Endodermal cell (in vitro differentiated cells): ENCODE measurements around the gene SH3BGRL2. TPM values are rescaled to one million over a fixed set of nuclear protein-coding genes. Genes with fewer than 3 reads are reported as not detected.

Source experiments
- DNase-seq: peaks from one replicate; pipeline ENCODE4 v3.0.0-alpha.2; 2017
- H3K27ac ChIP-seq: 2 replicates; pipeline ENCODE4 v1.5.1; 2013; ENCODE audit warnings: mild to moderate bottlenecking, low read depth, low read length, moderate library complexity
- H3K27me3 ChIP-seq: 2 replicates; pipeline ENCODE4 v1.6.1; 2013; ENCODE audit warnings: mild to moderate bottlenecking, low read length, moderate library complexity; ENCODE audit not compliant: insufficient read depth, control insufficient read depth, poor library complexity, severe bottlenecking
- H3K36me3 ChIP-seq: 2 replicates; pipeline ENCODE4 v1.7.0; 2013; ENCODE audit warnings: mild to moderate bottlenecking, low read length, moderate library complexity; ENCODE audit not compliant: control insufficient read depth, insufficient read depth
- H3K4me1 ChIP-seq: one replicate; pipeline ENCODE4 v1.7.0; 2013; ENCODE audit warnings: low read length; ENCODE audit not compliant: control insufficient read depth, insufficient read depth
- H3K4me3 ChIP-seq: 2 replicates; pipeline ENCODE4 v1.5.1; 2013; ENCODE audit warnings: mild to moderate bottlenecking, low read length, moderate library complexity
- H3K9ac ChIP-seq: 2 replicates; pipeline ENCODE4 v1.6.1; 2013; ENCODE audit warnings: mild to moderate bottlenecking, low read length, moderate library complexity; ENCODE audit not compliant: poor library complexity, severe bottlenecking; ENCODE audit errors: extremely low read depth
- H3K9me3 ChIP-seq: 2 replicates; pipeline ENCODE4 v1.6.1; 2013; ENCODE audit warnings: mild to moderate bottlenecking, low read length, moderate library complexity; ENCODE audit not compliant: control insufficient read depth
- H3K27ac Mint-ChIP-seq: 2 replicates; pipeline ENCODE4 v1.8.0; 2020; ENCODE audit warnings: mixed read lengths
- H3K27me3 Mint-ChIP-seq: 2 replicates; pipeline ENCODE4 v1.8.0; 2021; ENCODE audit warnings: mild to moderate bottlenecking, mixed read lengths; ENCODE audit not compliant: insufficient read depth
- H3K36me3 Mint-ChIP-seq: 2 replicates; pipeline ENCODE4 v1.8.0; 2020; ENCODE audit warnings: low read depth, mixed read lengths
- H3K4me1 Mint-ChIP-seq: 2 replicates; pipeline ENCODE4 v1.8.0; 2020; ENCODE audit warnings: mixed read lengths
- H3K4me3 Mint-ChIP-seq: 2 replicates; pipeline ENCODE4 v1.8.0; 2020; ENCODE audit warnings: mild to moderate bottlenecking, moderate library complexity, mixed read lengths
- H3K9me3 Mint-ChIP-seq: 2 replicates; pipeline ENCODE4 v1.8.0; 2020; ENCODE audit warnings: mild to moderate bottlenecking, mixed read lengths
- WGBS, 2 experiments: methylation state at CpG; one replicate each; pipeline versions ENCODE4 v1.1.5 to v1.1.7; 2013; ENCODE audit warnings: missing lambda C conversion rate in 2 of 2, mixed read lengths in 1 of 2; ENCODE audit not compliant: insufficient coverage in 1 of 2, insufficient read length in 1 of 2; 5-methylcytosine and 5-hydroxymethylcytosine counted together
- total RNA-seq, 2 donors: library from RNA; stranded (reverse); fragmentation: NEBNext Ultra II Directional in 1 of 2; extraction: Animal tissue kit (Norgen Biotek cat#: 25700) in 1 of 2; gene quantifications; 2 replicates in 1 of 2; 3 replicates in 1 of 2; pipeline ENCODE4 v1.2.1, GENCODE V29; 2021
- TF ChIP-seq, protein P1 (sequence below): fragments of 200-600 bp; sonication (generic); conservative IDR thresholded peaks from 2 replicates; pipeline ENCODE4 v1.5.0; 2021; ENCODE audit warnings: antibody characterized with exemption, mild to moderate bottlenecking

Gene SH3BGRL2
- total RNA-seq, 2 donors from 2014 or later: 24.3 to 40.1 TPM

DNA sequence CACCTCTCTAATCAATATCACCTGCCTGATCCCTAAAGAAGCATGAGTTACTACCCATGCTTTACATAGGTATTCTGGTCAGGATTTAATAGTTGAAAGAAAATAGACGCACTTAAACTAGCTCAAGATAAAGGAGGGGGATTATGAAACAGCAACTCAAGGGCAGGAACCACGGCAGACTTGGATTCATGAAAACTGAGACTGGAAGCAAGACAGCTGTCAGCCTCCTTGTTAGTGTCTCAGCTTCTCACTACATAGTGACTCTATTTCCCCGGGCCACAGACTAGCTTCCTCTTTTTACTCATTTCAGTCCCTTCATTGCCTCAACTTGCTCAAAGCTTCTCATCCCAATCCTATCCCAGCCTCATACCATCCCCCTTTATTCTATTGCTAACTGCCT, 4.3 kb upstream of the SH3BGRL2 start:
- H3K9me3 Mint-ChIP-seq: no peaks in the 10 kb centered on the region
- Histone ChIP-seq H3K27me3 (no peaks in the 10 kb centered on the region), H3K4me1 (no peaks in the 10 kb centered on the region), H3K36me3 (no peaks in the 10 kb centered on the region), H3K9ac (no peak overlapping the region), H3K4me3 (no peak overlapping the region), H3K9me3 (no peaks in the 10 kb centered on the region), H3K27ac (no peak overlapping the region)
- no peaks in the 10 kb centered on the region for H3K36me3 Mint-ChIP-seq
- no peak for DNase-seq
- 91 to 93% methylated on average over 2 to 3 of the region's 3 CpGs for WGBS, 2 experiments
- peaks cover 15% of the 10 kb centered on the region for H3K27me3 Mint-ChIP-seq
- H3K27ac Mint-ChIP-seq: no peak overlapping the region
- TF ChIP-seq, protein P1, sequence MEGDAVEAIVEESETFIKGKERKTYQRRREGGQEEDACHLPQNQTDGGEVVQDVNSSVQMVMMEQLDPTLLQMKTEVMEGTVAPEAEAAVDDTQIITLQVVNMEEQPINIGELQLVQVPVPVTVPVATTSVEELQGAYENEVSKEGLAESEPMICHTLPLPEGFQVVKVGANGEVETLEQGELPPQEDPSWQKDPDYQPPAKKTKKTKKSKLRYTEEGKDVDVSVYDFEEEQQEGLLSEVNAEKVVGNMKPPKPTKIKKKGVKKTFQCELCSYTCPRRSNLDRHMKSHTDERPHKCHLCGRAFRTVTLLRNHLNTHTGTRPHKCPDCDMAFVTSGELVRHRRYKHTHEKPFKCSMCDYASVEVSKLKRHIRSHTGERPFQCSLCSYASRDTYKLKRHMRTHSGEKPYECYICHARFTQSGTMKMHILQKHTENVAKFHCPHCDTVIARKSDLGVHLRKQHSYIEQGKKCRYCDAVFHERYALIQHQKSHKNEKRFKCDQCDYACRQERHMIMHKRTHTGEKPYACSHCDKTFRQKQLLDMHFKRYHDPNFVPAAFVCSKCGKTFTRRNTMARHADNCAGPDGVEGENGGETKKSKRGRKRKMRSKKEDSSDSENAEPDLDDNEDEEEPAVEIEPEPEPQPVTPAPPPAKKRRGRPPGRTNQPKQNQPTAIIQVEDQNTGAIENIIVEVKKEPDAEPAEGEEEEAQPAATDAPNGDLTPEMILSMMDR: no peak
- no peak overlapping the region for H3K4me3 Mint-ChIP-seq
- H3K4me1 Mint-ChIP-seq: peaks cover 15% of the 10 kb centered on the region

DNA sequence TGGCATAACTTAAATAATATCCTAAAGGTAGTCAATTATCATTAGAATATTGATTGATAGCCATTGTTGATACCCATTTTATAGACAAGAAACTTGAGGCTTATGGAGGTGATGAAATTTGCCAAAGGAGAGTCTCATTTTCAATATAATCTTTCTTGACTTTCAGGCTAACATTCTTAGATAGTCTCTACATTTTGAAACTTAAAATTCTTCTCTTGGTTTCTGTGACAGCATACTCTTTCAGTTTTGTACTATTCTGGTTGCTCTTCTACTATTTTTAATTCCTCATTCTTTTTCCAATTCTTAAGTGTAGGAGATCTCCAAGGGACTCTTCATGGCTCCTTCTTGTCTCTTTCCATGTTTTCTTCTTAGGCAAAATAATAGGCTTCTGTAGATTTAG, 3.7 kb upstream of the SH3BGRL2 start:
- TF ChIP-seq, protein P1: no peak

DNA sequence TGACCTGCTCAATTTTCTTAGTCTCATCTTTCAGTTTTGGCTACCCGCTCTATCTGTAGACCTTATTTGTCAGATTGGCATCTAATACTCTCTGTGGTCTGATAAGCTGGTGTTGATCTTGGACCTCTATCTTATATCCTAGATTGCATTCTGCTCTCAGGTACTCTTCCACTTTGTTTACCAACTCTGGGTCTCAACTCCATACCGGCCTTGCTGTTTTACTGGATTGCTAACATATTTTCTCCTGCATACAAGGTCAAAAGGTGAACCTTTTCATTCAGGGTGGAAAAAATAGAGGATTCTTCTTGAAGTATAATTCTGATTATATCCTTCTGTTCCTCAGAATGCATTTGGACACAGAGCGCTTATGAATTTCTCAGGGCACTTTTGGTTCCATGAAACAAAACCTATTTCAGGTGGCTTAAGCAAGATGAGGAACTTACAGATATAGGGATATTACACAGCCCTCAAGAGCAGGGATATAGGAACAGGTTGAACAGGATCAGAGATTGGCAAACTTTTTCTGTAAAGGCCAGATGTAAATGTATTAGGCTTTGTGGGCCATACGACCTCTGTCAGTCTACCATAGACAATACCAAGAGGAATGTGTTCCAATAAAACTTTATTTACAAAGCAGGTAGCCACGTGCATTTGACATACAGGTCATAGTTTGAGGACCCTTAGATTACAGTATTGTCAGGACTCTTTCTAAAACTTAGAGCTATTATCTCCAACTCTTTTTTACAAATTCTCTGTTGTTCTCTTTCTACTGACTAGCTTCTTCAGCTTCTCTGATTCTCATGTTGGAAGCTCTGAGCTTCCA, 2.5 kb upstream of the SH3BGRL2 start:
- peaks cover 16% of the 10 kb centered on the region for H3K4me1 Mint-ChIP-seq
- peaks cover 15% of the 10 kb centered on the region for H3K27me3 Mint-ChIP-seq
- H3K9me3 Mint-ChIP-seq: no peaks in the 10 kb centered on the region
- no peaks in the 10 kb centered on the region for H3K36me3 ChIP-seq
- no peaks in the 10 kb centered on the region for H3K9me3 ChIP-seq
- no peak overlapping the region for H3K9ac ChIP-seq
- DNase-seq: no peak
- TF ChIP-seq, protein P1: no peak
- no peaks in the 10 kb centered on the region for H3K4me1 ChIP-seq
- 90 to 91% methylated on average over 5 of the region's 5 CpGs for WGBS, 2 experiments
- no peak overlapping the region for H3K27ac ChIP-seq
- no peak overlapping the region for H3K4me3 ChIP-seq
- no peak overlapping the region for H3K4me3 Mint-ChIP-seq
- no peaks in the 10 kb centered on the region for H3K36me3 Mint-ChIP-seq
- H3K27ac Mint-ChIP-seq: no peak overlapping the region
- H3K27me3 ChIP-seq: no peaks in the 10 kb centered on the region

More for the DNA sequence above, 3.7 kb upstream of the SH3BGRL2 start:
- H3K9me3 ChIP-seq: no peaks in the 10 kb centered on the region
- Mint-ChIP-seq H3K4me3 (no peak overlapping the region), H3K9me3 (no peaks in the 10 kb centered on the region), H3K4me1 (peaks cover 15% of the 10 kb centered on the region), H3K36me3 (no peaks in the 10 kb centered on the region), H3K27ac (no peak overlapping the region), H3K27me3 (peaks cover 15% of the 10 kb centered on the region)
- no peaks in the 10 kb centered on the region for H3K27me3 ChIP-seq
- H3K4me1 ChIP-seq: no peaks in the 10 kb centered on the region
- no peaks in the 10 kb centered on the region for H3K36me3 ChIP-seq
- no peak overlapping the region for H3K27ac ChIP-seq
- H3K9ac ChIP-seq: no peak overlapping the region
- H3K4me3 ChIP-seq: no peak overlapping the region
- DNase-seq: no peak
